ENCODE data around the gene SEMA3G. TPM values are rescaled to one million over a fixed set of nuclear protein-coding genes. Genes with fewer than 3 reads are reported as not detected.

Gene SEMA3G
- total RNA-seq, 1 experiment from 2014 or later, result 1.3 TPM

- H3K4me3 ChIP-seq, result no peak overlapping the region
- no peaks in the 10 kb centered on the region for H3K9me2 ChIP-seq (ENCODE audit: insufficient read depth)
- no TSS peak for BruUV-seq (replicated peaks)
- intact Hi-C loops (cut with micrococcal nuclease; ENCODE audit: unreplicated experiment), result no loop called here
- no peak for TF ChIP-seq CTCF (conservative IDR thresholded peaks at IDR 0.05)
- no peak for TF ChIP-seq EZH2 (IDR thresholded peaks at IDR 0.05; ENCODE audit: low read depth)
- H2AFZ ChIP-seq, result no peak overlapping the region
- ChIA-PET POLR2A (ENCODE audit: unreplicated experiment) (no interaction called here), CTCF (interaction anchor here (0.9 kb wide), 1 partner anchor 12 kb away, joined by 5 read pairs; the partner anchor contains the start of gene SEMA3G)
- no peak overlapping the region for H3K4me2 ChIP-seq
- H3K79me2 ChIP-seq (ENCODE audit: low read depth), result no peaks in the 10 kb centered on the region
- no peak overlapping the region for H3K27ac ChIP-seq
- DNase-seq, result no peak
- H4K20me1 ChIP-seq (ENCODE audit: insufficient read depth), result no peaks in the 10 kb centered on the region
- no peaks in the 10 kb centered on the region for H3F3A ChIP-seq (ENCODE audit: insufficient read depth, low read depth)
- no peaks in the 10 kb centered on the region for H3K27me3 ChIP-seq (ENCODE audit: insufficient read depth, low read depth)
- H3K36me3 ChIP-seq (ENCODE audit: low read depth), result no peaks in the 10 kb centered on the region
- H3K9me3 ChIP-seq (ENCODE audit: insufficient read depth, low read depth), result no peaks in the 10 kb centered on the region
- H3K4me1 ChIP-seq (replicated peaks; ENCODE audit: insufficient read depth), result peaks cover 9% of the 10 kb centered on the region; the same call in 1 of the 2 replicates
Measured at GRCh38 chr3:52433328-52433995, 11.4 kb downstream of the SEMA3G start.

GRCh38 chr3:52432691-52433141 lies 12.2 kb downstream of the SEMA3G start:
- Histone ChIP-seq H3K4me2 (peak overlapping the region; percentile 8; the same call in 1 of the 2 replicates), H3K9me3 (ENCODE audit: insufficient read depth, low read depth) (no peaks in the 10 kb centered on the region), H3K27ac (no peak overlapping the region), H2AFZ (no peak overlapping the region), H3K36me3 (ENCODE audit: low read depth) (no peaks in the 10 kb centered on the region), H3K9me2 (ENCODE audit: insufficient read depth) (no peaks in the 10 kb centered on the region), H3K4me3 (no peak overlapping the region), H3F3A (ENCODE audit: insufficient read depth, low read depth) (no peaks in the 10 kb centered on the region), H3K79me2 (ENCODE audit: low read depth) (no peaks in the 10 kb centered on the region), H3K4me1 (replicated peaks; ENCODE audit: insufficient read depth) (peaks cover 9% of the 10 kb centered on the region; the same call in 1 of the 2 replicates), H3K27me3 (ENCODE audit: insufficient read depth, low read depth) (no peaks in the 10 kb centered on the region), H4K20me1 (ENCODE audit: insufficient read depth) (no peaks in the 10 kb centered on the region)
- intact Hi-C loops (cut with micrococcal nuclease; ENCODE audit: unreplicated experiment), result no loop called here
- POLR2A ChIA-PET (ENCODE audit: unreplicated experiment), result no interaction called here
- BruUV-seq (replicated peaks), result no TSS peak
- TF ChIP-seq CTCF (conservative IDR thresholded peaks at IDR 0.05) (no peak), EZH2 (IDR thresholded peaks at IDR 0.05; ENCODE audit: low read depth) (no peak)
- CTCF ChIA-PET, result interaction anchor here (0.9 kb wide), 1 partner anchor 13 kb away, joined by 5 read pairs; the partner anchor contains the start of gene SEMA3G
- no peak for DNase-seq

- no peak for DNase-seq
- H3F3A ChIP-seq (ENCODE audit: insufficient read depth, low read depth), result no peaks in the 10 kb centered on the region
- ChIA-PET CTCF (interaction anchor here (0.6 kb wide), 1 partner anchor 700 kb away, joined by 3 read pairs; no protein-coding TSS in a partner anchor), POLR2A (ENCODE audit: unreplicated experiment) (interaction anchor here (0.6 kb wide), 1 partner anchor 251 kb away, joined by 51 read pairs; no protein-coding TSS in a partner anchor)
- no peak overlapping the region for H3K27ac ChIP-seq
- H2AFZ ChIP-seq, result no peak overlapping the region
- no peaks in the 10 kb centered on the region for H3K9me3 ChIP-seq (ENCODE audit: insufficient read depth, low read depth)
- H4K20me1 ChIP-seq (ENCODE audit: insufficient read depth), result no peaks in the 10 kb centered on the region
- H3K79me2 ChIP-seq (ENCODE audit: low read depth), result no peaks in the 10 kb centered on the region
- BruUV-seq (replicated peaks), result no TSS peak
- no peaks in the 10 kb centered on the region for H3K36me3 ChIP-seq (ENCODE audit: low read depth)
- no peaks in the 10 kb centered on the region for H3K9me2 ChIP-seq (ENCODE audit: insufficient read depth)
- H3K4me1 ChIP-seq (replicated peaks; ENCODE audit: insufficient read depth), result peaks cover 9% of the 10 kb centered on the region; the same call in 1 of the 2 replicates
- H3K27me3 ChIP-seq (ENCODE audit: insufficient read depth, low read depth), result no peaks in the 10 kb centered on the region
- intact Hi-C loops (cut with micrococcal nuclease; ENCODE audit: unreplicated experiment), result no loop called here
- no peak overlapping the region for H3K4me2 ChIP-seq
- H3K4me3 ChIP-seq, result no peak overlapping the region
- TF ChIP-seq CTCF (conservative IDR thresholded peaks at IDR 0.05), result no peak
- TF ChIP-seq EZH2 (IDR thresholded peaks at IDR 0.05; ENCODE audit: low read depth), result no peak
Measured at GRCh38 chr3:52432225-52432624, 12.7 kb downstream of the SEMA3G start.
